ENCODE data around the gene GABBR2.

Gene GABBR2

GRCh38 chr9:98563988-98564387 lies 144.7 kb downstream of the GABBR2 start:
- ChIA-PET CTCF (no interaction called here), POLR2A (ENCODE audit: low non-redundant PET) (no interaction called here)
- no peak for TF ChIP-seq CTCF (conservative IDR thresholded peaks at IDR 0.05; ENCODE audit: low read depth)
- no peak overlapping the region for H3K27ac ChIP-seq
- DNase-seq (ENCODE audit: low spot score) = no peak

- no peak overlapping the region for H3K27ac ChIP-seq
- TF ChIP-seq CTCF (conservative IDR thresholded peaks at IDR 0.05; ENCODE audit: low read depth) = no peak
- DNase-seq (ENCODE audit: low spot score) = no peak
- CTCF ChIA-PET = interaction anchor here (0.6 to 0.7 kb wide), 2 partner anchors 42 to 213 kb away, joined by 3 to 12 read pairs; no protein-coding TSS in a partner anchor
- POLR2A ChIA-PET (ENCODE audit: low non-redundant PET) = no interaction called here
Measured at GRCh38 chr9:98563212-98563907, 145.4 kb downstream of the GABBR2 start.

- DNase-seq (ENCODE audit: low spot score) = no peak
- ChIA-PET CTCF (no interaction called here), POLR2A (ENCODE audit: low non-redundant PET) (no interaction called here)
- H3K27ac ChIP-seq = no peak overlapping the region
- TF ChIP-seq CTCF (conservative IDR thresholded peaks at IDR 0.05; ENCODE audit: low read depth) = no peak
Measured at GRCh38 chr9:98559561-98559960, 149.2 kb downstream of the GABBR2 start.

- no peak for TF ChIP-seq CTCF (conservative IDR thresholded peaks at IDR 0.05; ENCODE audit: low read depth)
- no peak overlapping the region for H3K27ac ChIP-seq
- CTCF ChIA-PET = interaction anchor here (0.8 kb wide), 1 partner anchor 24 kb away, joined by 3 read pairs; no protein-coding TSS in a partner anchor
- POLR2A ChIA-PET (ENCODE audit: low non-redundant PET) = no interaction called here
- no peak for DNase-seq (ENCODE audit: low spot score)
Measured at GRCh38 chr9:98558575-98558974, 150.2 kb downstream of the GABBR2 start.

- H3K27ac ChIP-seq = no peak overlapping the region
- DNase-seq (ENCODE audit: low spot score) = no peak
- TF ChIP-seq CTCF (conservative IDR thresholded peaks at IDR 0.05; ENCODE audit: low read depth) = no peak
- POLR2A ChIA-PET (ENCODE audit: low non-redundant PET) = no interaction called here
- CTCF ChIA-PET = no interaction called here
Measured at GRCh38 chr9:98556511-98556910, 152.2 kb downstream of the GABBR2 start.

- no peak overlapping the region for H3K27ac ChIP-seq
- DNase-seq (ENCODE audit: low spot score) = no peak
- CTCF ChIA-PET = interaction anchor here (0.5 to 0.7 kb wide), 2 partner anchors 9 to 1772 kb away, joined by 3 read pairs; no protein-coding TSS in a partner anchor
- no peak for TF ChIP-seq CTCF (conservative IDR thresholded peaks at IDR 0.05; ENCODE audit: low read depth)
- POLR2A ChIA-PET (ENCODE audit: low non-redundant PET) = no interaction called here
Measured at GRCh38 chr9:98555651-98556465, 152.9 kb downstream of the GABBR2 start.

All from RWPE1 (cell line).